PC-9 (cell line): ENCODE data around the gene SHC1.

ENCODE experiments used
- CTCF ChIP-seq: fragments of 200-600 bp; sonication (generic); conservative IDR thresholded peaks from 2 replicates; pipeline ENCODE4 v1.6.1; 2017; ENCODE audit warnings: mixed run types, antibody characterized with exemption, mild to moderate bottlenecking, moderate library complexity
- EZH2 ChIP-seq: fragments of 200-600 bp; sonication (generic); IDR thresholded peaks from 2 replicates; pipeline ENCODE4 v1.8.0; 2017; ENCODE audit warnings: antibody characterized with exemption, low read depth

- TF ChIP-seq CTCF (no peak), EZH2 (no peak)
Observed at GRCh38 chr1:154940651-154941194, 29.8 kb downstream of the SHC1 start.
